Liver (tissue), 9 donors: ENCODE data around the gene NNMT. TPM values are rescaled to one million over a fixed set of nuclear protein-coding genes. Genes with fewer than 3 reads are reported as not detected.

ENCODE experiments used
- DNase-seq: peaks from one replicate; pipeline ENCODE4 v3.0.0-alpha.2; 2017; ENCODE audit warnings: low spot score
- H3K27ac ChIP-seq, 2 donors: one replicate each; pipeline ENCODE4 v1.7.0; 2013; ENCODE audit warnings: inconsistent platforms in 2 of 2, low read length in 2 of 2, control low read depth in 1 of 2, low read depth in 1 of 2, mild to moderate bottlenecking in 1 of 2
- H3K27me3 ChIP-seq, 4 donors: one replicate each; pipeline versions ENCODE4 v1.6.1 to v1.7.0; 2013; ENCODE audit warnings: low read length in 3 of 4, inconsistent platforms in 1 of 4, mild to moderate bottlenecking in 1 of 4, moderate library complexity in 1 of 4; ENCODE audit not compliant: control insufficient read depth in 4 of 4, insufficient read depth in 4 of 4
- H3K36me3 ChIP-seq, 4 donors: one replicate each; pipeline versions ENCODE4 v1.6.1 to v1.7.0; 2013; ENCODE audit warnings: low read length in 3 of 4, mild to moderate bottlenecking in 3 of 4, low read depth in 1 of 4, moderate library complexity in 1 of 4; ENCODE audit not compliant: control insufficient read depth in 4 of 4, insufficient read depth in 3 of 4
- H3K4me1 ChIP-seq, 4 donors: one replicate each; pipeline versions ENCODE4 v1.6.1 to v1.7.0; 2013; ENCODE audit warnings: low read length in 3 of 4, mild to moderate bottlenecking in 3 of 4, moderate library complexity in 1 of 4; ENCODE audit not compliant: control insufficient read depth in 4 of 4, insufficient read depth in 4 of 4
- H3K4me3 ChIP-seq, 3 donors: one replicate each; pipeline versions ENCODE4 v1.6.1 to v1.7.0; 2013; ENCODE audit warnings: low read length in 3 of 3, control low read depth in 1 of 3, low read depth in 1 of 3, mild to moderate bottlenecking in 1 of 3
- H3K9ac ChIP-seq, 2 donors: one replicate each; pipeline ENCODE4 v1.7.0; 2013; ENCODE audit warnings: low read length in 2 of 2, mild to moderate bottlenecking in 2 of 2, moderate library complexity in 2 of 2, control low read depth in 1 of 2, low read depth in 1 of 2
- H3K9me3 ChIP-seq, 4 donors: one replicate each; pipeline versions ENCODE4 v1.6.1 to v1.7.0; 2013; ENCODE audit warnings: low read length in 3 of 4; ENCODE audit not compliant: control insufficient read depth in 4 of 4
- ATF3 ChIP-seq: IDR thresholded peaks from 2 replicates; pipeline ENCODE4 v1.6.1; 2016; ENCODE audit warnings: antibody characterized with exemption
- CTCF ChIP-seq: fragments of 150-350 bp; IDR thresholded peaks from 2 replicates; pipeline ENCODE4 v1.5.1; 2017; ENCODE audit warnings: improper control_type of control experiment, low read depth, low read length; ENCODE audit not compliant: missing input control
- EGR1 ChIP-seq, 2 donors: IDR thresholded peaks; 2 replicates each; pipeline ENCODE4 v1.6.1; 2016 to 2018; ENCODE audit warnings: antibody characterized with exemption in 2 of 2, low read depth in 2 of 2
- FOXA1 ChIP-seq: IDR thresholded peaks from 2 replicates; pipeline ENCODE4 v1.6.1; 2016; ENCODE audit warnings: antibody characterized with exemption
- FOXA2 ChIP-seq: IDR thresholded peaks from 2 replicates; pipeline ENCODE4 v1.6.1; 2016; ENCODE audit warnings: antibody characterized with exemption
- GABPA ChIP-seq, 2 donors: IDR thresholded peaks in 1 of 2; conservative IDR thresholded peaks in 1 of 2; 2 replicates each; pipeline ENCODE4 v1.6.1; 2016; ENCODE audit warnings: antibody characterized with exemption in 2 of 2, mild to moderate bottlenecking in 1 of 2, moderate library complexity in 1 of 2
- HNF4A ChIP-seq, 2 donors: conservative IDR thresholded peaks; 2 replicates each; pipeline ENCODE4 v1.6.1; 2016; ENCODE audit warnings: antibody characterized with exemption in 2 of 2, mild to moderate bottlenecking in 2 of 2
- HNF4G ChIP-seq: IDR thresholded peaks from 2 replicates; pipeline ENCODE4 v1.6.1; 2016; ENCODE audit warnings: antibody characterized with exemption
- JUND ChIP-seq, 2 donors: IDR thresholded peaks; 2 replicates each; pipeline ENCODE4 v1.6.1; 2016; ENCODE audit warnings: antibody characterized with exemption in 2 of 2
- MAX ChIP-seq: IDR thresholded peaks from 2 replicates; pipeline ENCODE4 v1.6.1; 2016; ENCODE audit warnings: antibody characterized with exemption
- NR2F2 ChIP-seq: IDR thresholded peaks from 2 replicates; pipeline ENCODE4 v1.6.1; 2016; ENCODE audit warnings: antibody characterized with exemption
- RAD21 ChIP-seq, 2 donors: IDR thresholded peaks; 2 replicates each; pipeline ENCODE4 v1.6.1; 2016; ENCODE audit warnings: antibody characterized with exemption in 2 of 2, mild to moderate bottlenecking in 2 of 2
- REST ChIP-seq: IDR thresholded peaks from 2 replicates; pipeline ENCODE4 v1.6.1; 2016; ENCODE audit warnings: antibody characterized with exemption, mild to moderate bottlenecking
- RXRA ChIP-seq, 2 donors: IDR thresholded peaks; 2 replicates each; pipeline ENCODE4 v1.6.1; 2017 to 2018; ENCODE audit warnings: antibody characterized with exemption in 2 of 2, mild to moderate bottlenecking in 1 of 2
- SP1 ChIP-seq: IDR thresholded peaks from 2 replicates; pipeline ENCODE4 v1.6.1; 2018; ENCODE audit warnings: antibody characterized with exemption, mild to moderate bottlenecking
- TAF1 ChIP-seq: conservative IDR thresholded peaks from 2 replicates; pipeline ENCODE4 v1.6.1; 2016; ENCODE audit warnings: antibody characterized with exemption, mild to moderate bottlenecking
- YY1 ChIP-seq: IDR thresholded peaks from 2 replicates; pipeline ENCODE4 v1.6.1; 2016; ENCODE audit warnings: antibody characterized with exemption, mild to moderate bottlenecking
- ZBTB33 ChIP-seq: IDR thresholded peaks from 2 replicates; pipeline ENCODE4 v1.6.1; 2016; ENCODE audit warnings: antibody characterized with exemption
- WGBS: extraction: QIAGEN DNeasy Blood & Tissue Kit; methylation state at CpG from one replicate; pipeline ENCODE4 v1.1.7; 2013; 5-methylcytosine and 5-hydroxymethylcytosine counted together
- polyA plus RNA-seq, 2 donors: library from polyadenylated mRNA; stranded (reverse) in 1 of 2; unstranded in 1 of 2; fragments of 200-250 nt in 1 of 2; fragments of >200 nt in 1 of 2; fragmentation: Nextera tagmentation in 1 of 2; extraction: Ambion mirVana in 1 of 2; gene quantifications; one replicate each; pipeline versions ENCODE4 v1.2.1 to v1.2.3, GENCODE V29; 2013 to 2015
- total RNA-seq, 2 donors: library from RNA; depleted of rRNA; stranded (reverse); fragments of >200 nt; gene quantifications; one replicate each; pipeline ENCODE4 v1.2.3, GENCODE V29; 2014
- donor health status: healthy.
- donor health status: healthy.
- donor health status: healthy.
- donor health status: healthy.
- donor health status: healthy.

The NNMT gene
- total and polyA plus RNA-seq, 4 donors: 0.47 to 3,724 (median 2,877) TPM

GRCh38 chr11:114315749-114316368, 19.7 kb downstream of the NNMT start (continued):
- TF ChIP-seq REST: peak; percentile 12
- TF ChIP-seq HNF4A (conservative IDR thresholded peaks at IDR 0.05): peak; percentile 58 to 75
- peak; percentile 60 for TF ChIP-seq SP1
- TF ChIP-seq MAX: peak; percentile 80

- H3K9me3 ChIP-seq: no peaks in the 10 kb centered on the region
- H3K9ac ChIP-seq: no peak overlapping the region
- peaks cover 0 to 6% (median 0%) of the 10 kb centered on the region in 4 donors for H3K4me1 ChIP-seq
- no peaks in the 10 kb centered on the region for H3K27me3 ChIP-seq
- no peak overlapping the region for H3K27ac ChIP-seq
- no peak overlapping the region for H3K4me3 ChIP-seq
- TF ChIP-seq SP1 (peak; percentile 0), RAD21 (IDR thresholded peaks at IDR 0.05) (no peak), FOXA1 (no peak), TAF1 (no peak), HNF4A (conservative IDR thresholded peaks at IDR 0.05) (peak in 1 of 2 donors; percentile 61), REST (no peak), GABPA (IDR thresholded peaks at IDR 0.05 in 1 of 2, conservative IDR thresholded peaks at IDR 0.05 in 1 of 2) (no peak), CTCF (no peak), EGR1 (IDR thresholded peaks at IDR 0.05; ENCODE audit: low read depth in 2 of 2) (peak in 1 of 2 donors; percentile 25), JUND (IDR thresholded peaks at IDR 0.05) (peak in 1 of 2 donors; percentile 57), RXRA (IDR thresholded peaks at IDR 0.05) (no peak), ZBTB33 (no peak), MAX (no peak), HNF4G (no peak), ATF3 (peak; percentile 20), YY1 (peak; percentile 14), NR2F2 (no peak), FOXA2 (no peak)
- H3K36me3 ChIP-seq: peaks cover 4 to 23% (median 13%) of the 10 kb centered on the region in 4 donors
- 83% methylated on average over 5 of the region's 5 CpGs for WGBS
- no peak for DNase-seq
These were observed 21.0 kb downstream of the NNMT start for GRCh38 chr11:114316980-114317786.
